ENCODE data around the gene DUSP19.

DUSP19 gene

GRCh38 chr2:183126635-183127034, 48.1 kb downstream of the DUSP19 start:
- no peak for DNase-seq

GRCh38 chr2:183134016-183134415, 55.5 kb downstream of the DUSP19 start:
- DNase-seq, result no peak

GRCh38 chr2:183148955-183149354, 70.4 kb downstream of the DUSP19 start:
- no peak for DNase-seq

- DNase-seq, result no peak
Observed at GRCh38 chr2:183149489-183149888, 70.9 kb downstream of the DUSP19 start.
